D341Med (cell line): ENCODE measurements around the gene DTHD1.

ENCODE experiments used
- DNase-seq: peaks from one replicate; pipeline ENCODE4 v3.0.0; 2012; ENCODE audit warnings: low spot score

DTHD1 gene

DNA sequence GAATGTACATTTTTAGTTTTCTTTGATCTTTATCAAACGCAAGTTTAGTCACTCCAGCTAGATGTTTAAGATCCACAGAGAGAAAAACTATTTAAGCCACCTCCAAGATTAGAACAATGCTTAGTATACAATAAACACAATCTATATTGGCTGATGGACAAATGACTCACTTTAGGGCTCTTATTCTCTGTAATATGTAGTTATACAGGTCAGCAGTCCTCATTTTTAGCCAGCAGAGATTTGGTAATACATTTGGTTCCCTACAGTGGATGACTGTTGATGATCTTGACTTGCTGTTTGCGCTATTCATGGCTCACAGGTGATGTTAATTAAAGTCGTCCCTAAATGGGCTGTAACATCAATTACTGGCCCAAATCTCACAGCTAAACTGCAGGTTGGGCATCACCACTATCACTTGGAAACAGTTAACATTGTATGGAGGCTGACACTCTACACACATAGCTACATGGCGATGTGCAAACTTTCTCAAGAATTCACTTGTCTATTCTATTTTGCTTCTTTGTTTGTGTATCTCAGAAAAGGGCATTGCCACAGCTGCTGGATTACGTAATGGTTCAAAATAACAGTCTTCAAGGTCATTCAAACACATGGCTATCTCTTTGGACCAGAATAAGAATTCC lies 11.8 kb upstream of the DTHD1 start:
- no peak for DNase-seq

DNA sequence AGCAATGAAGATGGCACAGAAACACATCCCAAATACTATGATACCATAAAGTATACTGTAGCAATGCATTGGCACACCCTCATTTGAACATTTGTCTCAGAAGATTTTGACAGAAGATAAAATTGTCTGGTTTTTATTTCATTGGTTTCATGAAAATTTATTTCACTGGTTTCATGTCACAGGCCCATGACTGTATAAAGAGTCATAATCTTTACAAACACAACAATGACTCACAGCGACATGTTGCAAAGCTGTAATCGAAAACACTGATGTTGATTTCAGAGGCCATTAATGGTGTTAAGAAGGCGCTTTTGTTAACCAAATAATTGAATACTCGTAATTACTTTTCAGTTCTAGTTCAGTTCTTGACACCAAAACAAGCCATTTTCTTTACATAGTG lies 8.1 kb upstream of the DTHD1 start:
- no peak for DNase-seq

DNA sequence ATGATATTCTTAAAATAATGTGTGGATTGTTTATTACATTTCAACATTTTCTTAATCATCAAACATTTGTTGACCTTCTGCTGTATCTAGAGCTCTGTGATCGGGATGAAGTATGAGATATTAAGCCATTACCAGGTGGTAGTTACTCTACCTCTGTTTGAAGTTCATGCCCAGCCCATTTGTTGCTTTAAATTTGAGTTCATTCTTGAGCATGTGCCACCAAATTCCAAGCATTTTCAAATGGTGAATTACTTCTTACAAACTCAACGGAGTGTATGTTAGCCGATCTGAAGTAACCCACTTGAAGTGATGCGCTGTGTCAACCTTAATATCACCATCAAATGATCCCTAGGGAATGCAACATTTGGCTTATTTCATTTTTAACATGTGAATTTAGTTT lies 7.3 kb upstream of the DTHD1 start:
- DNase-seq, result no peak

DNA sequence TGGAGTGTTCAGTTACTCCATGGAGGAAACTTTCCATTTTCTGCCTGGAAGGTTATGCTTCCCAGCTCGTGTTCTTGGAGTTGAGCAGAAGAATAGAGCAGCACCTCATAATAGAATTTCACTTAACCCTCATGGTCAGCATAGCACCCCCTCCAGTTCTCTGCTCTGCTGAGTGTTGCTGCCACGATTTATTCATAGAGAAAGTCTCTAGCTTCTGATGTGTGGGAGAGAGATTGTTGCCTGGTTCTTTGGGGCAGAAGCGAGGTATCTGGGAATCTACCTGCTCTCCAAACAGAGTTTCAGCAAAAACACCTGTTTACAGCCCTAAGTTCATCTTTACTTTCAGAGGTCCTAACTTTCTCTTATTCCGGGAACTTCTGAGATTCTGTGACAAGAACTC lies 3.9 kb upstream of the DTHD1 start:
- no peak for DNase-seq

DNA sequence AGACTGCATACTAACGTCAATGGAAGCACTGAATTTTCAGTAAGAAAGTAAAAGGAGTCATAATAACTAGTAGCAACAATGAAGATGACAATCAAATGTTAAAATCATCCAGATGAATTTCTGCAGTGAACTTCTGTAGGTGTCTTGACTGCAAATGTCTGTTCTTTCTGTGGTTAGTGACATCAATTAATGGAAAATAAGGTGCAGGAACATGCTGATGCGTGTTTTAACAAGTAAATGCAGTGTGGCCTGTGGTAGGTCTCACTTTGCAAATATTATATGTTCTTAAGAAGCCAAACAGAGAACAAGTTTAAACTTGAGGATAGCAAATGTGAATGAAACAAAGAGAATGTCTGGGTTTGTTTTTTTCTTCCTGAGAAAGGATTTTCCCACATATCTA lies 2.6 kb upstream of the DTHD1 start:
- no peak for DNase-seq

DNA sequence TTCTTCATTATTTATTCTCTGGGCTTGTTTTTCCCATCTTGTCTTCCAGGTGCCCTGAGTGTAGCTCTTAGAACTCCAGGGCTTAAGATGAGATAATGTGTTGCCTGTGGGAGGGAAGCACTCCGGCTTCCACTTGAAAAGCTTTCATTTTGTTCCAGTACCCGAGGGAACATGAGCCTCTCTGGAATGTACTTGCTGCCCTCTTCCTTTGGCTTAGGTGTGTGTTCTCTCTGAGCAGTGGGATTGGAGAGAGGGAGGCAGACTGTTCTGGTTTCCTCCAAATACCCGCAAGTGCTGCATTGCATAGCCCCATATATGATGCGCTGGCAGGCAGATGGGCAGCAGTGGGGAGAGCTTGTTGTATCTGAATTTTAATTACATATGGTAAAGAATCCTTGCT lies 861 bp upstream of the DTHD1 start:
- no peak for DNase-seq

DNA sequence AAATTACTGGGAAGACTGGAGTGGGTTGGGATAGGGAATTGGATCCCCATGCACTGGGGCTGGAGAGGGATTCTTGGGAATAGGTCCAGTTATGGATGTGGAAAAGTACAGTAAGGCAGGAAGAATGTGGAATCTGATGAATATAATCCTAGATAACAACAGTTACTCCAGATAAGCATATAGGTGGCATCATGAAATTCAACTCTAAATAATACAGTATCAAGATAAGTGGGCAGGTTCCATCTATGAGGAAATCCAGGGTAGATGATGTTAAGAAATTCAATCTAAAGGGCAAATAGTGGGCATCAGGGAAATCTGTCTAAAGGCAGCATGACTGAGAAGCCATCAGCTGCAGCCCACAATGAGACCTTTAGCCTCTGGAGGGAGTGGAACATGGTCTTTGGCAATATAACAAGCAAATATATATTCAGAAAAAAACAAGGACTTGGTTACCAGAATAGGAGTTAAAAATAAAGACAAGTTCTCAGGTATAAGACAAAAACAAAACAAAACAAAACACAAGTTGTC lies 1.2 kb downstream of the DTHD1 start:
- no peak for DNase-seq

DNA sequence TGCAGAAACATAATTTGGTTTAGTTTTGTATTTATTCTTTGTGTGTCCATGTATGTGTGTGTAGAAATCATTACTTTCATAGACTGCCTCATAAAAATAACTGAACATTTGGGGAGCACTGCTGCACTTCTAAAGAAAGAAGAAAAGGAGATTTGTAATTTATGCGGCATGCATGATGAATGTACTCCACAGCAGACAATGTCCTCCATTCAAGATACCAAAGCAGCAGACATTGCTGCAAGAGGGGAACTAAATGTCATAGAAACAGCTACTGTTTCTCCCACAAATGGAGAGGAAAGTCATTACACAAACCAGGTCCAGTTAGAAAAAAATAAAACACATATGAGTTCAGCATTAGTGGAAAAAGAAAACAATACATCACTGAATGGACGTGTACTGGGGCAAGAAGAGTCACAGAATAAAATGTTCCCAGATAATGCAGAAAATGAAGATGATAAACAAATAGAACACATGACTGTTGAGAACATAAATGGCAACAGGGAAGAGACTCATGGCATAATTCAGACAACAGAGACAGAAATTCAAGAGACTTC lies 2.6 kb downstream of the DTHD1 start:
- no peak for DNase-seq

DNA sequence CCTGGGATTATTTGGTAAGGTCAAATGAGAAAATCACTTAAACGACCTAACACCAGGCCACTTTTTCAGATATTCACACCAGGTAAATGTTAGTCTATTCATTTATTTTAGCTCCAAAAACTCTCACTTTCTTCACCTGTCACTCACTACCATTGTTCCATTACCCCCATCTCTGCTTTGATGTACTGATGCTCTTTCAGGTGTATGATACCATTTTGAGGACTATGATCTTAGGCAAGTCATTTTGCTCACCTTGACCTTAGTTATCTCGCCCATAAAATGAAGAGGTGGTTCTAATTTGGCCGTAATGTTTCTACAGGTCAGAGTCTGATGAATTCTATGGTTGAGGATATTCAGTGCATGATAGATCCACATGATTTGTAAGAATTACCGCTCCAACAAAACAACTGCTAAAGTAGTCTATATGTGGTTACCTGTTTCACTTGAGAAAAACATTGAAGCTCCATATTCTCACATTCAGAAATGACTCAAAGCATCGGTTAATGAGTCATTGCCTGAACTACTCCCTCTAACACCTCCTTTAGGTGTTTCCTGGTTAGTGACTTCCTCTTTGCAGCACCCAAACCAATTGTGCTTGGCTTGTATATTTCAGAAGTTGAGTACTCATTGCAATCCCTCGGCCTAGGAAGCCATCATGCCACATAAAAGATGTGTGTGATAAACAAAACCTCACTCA lies 4.5 kb downstream of the DTHD1 start:
- no peak for DNase-seq

DNA sequence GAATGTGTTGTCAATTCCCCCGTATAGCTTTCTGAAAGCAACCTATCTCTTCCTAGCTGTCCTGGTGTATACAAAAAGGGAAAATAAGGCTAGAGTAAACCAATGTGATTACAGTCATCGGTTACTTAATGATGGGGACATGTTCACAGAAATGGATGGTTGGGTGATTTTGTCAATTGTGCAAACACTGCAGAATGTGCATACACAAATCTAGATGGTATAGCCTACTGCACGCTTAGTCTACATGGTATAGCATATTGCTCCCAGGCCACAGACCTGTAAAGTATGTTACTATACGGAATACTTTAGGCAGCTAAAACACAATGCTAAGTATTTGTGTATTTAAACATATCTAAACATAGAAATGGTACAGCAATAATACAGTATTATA lies 5.1 kb downstream of the DTHD1 start:
- DNase-seq, result no peak

DNA sequence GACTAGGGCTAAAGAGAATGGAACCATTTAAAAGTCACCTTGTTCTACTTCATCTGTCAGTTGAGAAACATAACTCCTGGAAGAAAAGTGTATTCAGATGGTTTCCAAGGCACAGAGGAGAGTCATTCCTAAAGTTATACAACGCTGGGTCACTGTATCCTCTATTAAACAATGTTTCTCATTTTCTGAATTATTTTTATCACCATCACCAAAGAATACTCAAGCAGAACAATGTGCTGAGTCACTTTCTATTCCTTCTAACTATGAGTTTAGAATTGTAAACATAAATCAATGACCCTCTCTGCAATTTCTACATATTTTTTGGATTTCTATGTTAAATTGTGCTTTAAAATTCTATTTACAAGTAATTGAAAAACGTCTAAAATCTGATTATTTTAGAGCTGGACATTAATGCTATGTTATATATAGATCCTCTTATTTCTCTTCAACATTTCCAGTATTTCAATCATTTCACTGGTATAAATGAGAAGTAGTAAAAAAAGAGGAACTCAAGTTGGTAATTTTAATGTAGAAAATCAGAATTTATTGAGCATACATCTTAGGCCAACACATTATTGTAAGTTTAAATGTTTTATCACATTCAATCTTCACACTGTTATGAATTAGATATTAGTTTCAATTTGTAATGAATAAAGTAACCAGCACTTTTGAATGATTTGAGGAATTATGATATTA lies 7.5 kb downstream of the DTHD1 start:
- DNase-seq, result no peak

DNA sequence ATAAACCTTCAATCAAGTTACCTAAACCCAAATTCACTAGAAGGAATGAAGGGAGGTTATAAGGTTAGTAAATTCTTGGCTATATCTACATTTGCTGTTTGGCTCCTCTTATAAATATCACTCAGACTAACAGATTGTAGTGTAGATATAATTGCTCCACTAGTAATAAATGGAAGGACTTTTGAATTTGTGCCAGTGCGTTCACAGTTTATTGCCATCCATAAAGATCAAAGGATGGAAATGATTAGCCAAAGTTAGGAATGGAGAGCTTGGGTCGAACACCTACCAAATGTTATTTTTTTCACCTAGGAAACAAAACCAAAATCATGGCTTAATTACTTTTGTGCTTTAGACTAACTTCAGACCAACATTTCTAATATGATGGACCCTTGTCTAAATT lies 9.2 kb downstream of the DTHD1 start:
- DNase-seq, result no peak

DNA sequence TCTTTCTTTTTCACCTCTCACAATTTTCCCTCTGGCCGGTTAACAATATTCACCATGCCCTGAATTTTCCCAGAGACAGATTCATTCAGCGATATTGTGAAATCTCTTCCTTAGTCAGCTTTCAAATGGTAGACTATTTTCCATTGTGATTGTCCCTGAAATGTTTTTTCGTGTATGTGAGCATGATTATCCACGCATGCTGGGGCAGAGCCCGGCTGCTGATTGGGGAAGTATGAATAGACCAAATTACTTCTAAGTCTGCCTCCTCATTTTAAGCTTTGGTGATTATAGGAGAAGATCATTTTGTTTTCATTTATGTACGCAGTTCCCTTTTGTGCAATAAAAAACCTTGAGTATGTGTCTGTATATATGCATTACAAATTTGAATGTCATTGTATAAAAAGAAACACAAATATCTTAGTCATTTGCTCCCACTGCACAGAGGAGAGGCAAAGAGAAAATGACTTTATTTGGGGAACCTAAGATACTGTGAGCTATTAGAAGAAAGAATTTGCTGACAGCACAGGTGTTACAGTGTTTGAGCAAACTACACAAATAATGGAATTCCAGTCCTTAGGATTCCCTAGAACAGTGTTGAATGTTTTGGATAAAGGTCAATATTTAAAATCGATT lies 11.3 kb downstream of the DTHD1 start:
- DNase-seq, result no peak

DNA sequence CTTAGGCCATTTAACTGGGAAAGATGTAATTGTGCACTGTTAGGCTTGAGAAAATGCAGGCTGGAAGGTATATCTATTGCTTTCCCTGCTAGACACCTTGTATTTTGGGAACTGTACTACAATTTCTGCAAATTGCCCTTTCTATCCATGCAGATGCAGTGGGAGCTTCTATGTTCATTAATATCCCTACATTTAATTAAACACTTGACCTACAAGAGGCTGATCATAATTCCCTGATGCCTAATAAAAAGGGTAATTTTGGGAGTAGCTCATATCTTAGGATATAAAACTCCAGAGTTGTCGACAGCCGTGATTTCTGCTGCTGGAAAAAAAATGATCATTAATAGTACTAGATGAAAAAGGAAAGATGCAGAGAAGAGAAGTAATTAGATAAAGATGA lies 19.7 kb downstream of the DTHD1 start:
- no peak for DNase-seq

DNA sequence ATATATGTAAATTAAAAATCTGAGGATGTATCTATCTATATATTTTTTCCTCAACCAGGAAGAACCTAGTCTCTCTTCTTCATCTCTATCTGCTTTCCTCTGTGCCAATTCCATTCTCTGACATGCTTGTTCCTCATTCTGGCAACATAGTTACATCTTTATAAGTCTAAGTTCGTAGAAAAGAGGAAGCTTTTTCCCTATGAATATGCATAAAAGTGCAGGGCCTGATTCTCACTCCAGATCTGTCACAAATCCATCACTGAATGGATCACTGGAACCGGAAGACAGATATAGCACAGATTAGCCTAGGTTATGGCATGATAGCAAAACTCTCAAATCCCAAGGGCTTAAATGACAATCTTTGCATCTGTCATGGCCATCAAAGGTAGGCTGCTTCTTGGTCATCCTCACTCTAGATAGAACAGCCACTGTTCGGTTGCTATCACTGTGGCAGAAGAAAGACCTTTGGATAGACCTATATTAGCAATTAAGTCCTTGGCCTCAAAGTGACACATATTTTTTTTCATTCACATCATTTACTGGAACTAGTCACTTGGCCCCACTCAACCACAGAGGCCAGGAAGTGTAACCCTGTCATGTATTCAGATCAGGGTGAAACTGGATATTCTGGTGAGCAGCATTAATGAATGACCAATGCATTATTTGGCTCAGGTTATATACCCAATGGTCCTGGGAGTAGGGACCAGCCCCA lies 22.2 kb downstream of the DTHD1 start:
- no peak for DNase-seq

DNA sequence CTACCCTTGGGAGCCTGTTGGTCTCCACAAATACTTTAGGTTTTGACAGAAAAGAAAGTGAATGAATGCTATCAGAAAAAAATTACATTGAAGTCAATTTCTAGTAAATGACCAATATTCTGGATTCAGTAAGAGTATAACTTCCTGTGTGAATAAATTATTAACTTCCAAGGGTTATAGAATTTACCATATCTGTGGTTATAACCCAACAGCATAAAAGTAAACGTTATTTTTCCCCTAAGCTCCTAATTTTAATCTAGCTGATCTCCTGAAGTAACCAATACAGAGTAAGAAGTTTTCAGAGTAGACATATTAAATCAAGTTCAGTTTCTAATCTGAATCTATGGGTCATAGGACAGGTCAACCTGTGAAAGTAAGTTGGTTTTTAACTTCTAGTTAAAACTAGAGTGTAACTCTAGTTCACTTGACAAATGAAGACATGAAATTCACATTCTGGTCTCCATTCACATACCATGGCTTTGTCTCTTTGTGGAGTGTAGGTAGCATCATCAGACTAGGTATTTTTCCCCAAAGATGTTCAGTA lies 22.8 kb downstream of the DTHD1 start:
- DNase-seq, result no peak

DNA sequence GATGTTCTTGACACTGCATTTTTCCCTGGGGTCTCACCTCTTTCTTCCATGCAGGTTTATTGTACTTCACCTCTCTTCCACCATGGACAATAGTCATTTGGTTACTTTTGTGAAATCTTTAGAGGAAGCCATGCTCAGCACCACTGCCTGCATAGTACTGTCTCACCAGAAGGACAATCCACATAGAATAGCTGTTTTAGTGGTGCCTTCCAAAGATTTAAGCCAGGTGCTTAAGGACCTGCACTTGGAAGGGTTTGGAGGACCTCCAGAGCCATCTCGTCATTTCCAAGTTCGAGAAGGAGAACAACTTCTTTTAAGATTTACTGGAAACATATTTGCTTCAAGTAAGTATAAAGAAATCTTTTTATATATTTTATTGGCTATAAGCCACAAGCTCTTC lies 26.7 kb downstream of the DTHD1 start:
- DNase-seq, result no peak

DNA sequence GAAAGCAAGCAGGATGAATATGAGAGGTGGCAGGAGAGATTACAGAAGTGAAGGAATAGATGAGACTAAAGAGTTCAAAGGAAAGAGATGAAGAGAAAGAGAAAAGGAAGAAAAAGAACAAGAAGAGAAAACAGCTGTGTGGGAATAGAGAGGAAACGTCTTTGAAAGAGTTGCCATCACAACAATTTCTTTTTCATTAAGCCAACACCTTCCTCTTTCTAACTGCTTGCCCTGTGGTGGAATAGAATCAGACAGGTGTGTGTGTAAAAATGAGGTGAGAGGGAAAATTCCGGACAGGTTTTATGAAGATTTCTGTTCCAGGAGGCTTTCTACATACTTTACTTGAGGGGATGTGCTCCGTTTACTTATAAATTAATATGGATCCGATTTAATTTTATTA lies 28.8 kb downstream of the DTHD1 start:
- DNase-seq, result no peak

DNA sequence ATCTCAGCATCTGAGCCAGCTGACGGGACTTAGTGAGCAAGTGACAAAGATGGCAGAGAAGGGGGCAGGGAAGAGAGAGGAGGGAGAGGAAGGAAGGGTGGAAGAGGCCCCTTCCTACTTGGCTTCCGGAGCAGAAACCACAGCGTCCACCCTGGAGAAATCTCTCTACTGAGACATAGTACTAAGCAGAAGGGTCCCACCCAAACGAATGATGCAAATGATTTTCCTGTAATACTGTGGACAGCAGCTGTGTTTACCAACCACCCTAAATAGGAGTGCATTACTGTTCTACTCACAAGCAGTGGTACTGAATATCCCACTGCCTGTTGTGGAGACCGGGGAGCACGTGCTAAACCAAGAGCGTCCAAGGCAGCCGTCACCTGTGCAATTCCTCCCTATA lies 29.4 kb downstream of the DTHD1 start:
- DNase-seq, result no peak

DNA sequence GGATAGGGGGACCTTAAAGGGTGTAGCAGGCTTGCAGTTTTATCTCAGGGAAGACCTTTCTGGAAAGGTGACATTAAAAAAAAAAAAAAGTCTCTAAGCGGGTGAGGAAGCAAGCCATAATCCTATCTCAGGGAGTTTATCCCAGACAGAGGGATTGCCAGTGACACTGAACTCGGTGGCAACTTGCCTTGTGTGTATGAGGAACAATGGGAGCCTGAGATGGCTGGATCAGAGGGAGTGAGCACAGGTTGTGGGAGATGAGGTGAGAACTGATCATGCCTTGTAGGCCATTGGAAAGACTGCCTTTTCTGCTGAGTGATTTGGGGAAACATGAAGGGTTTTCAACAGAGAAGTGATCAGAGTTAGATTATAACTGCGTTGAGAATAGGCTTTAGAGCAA lies 31.1 kb downstream of the DTHD1 start:
- peak; percentile 21 for DNase-seq

DNA sequence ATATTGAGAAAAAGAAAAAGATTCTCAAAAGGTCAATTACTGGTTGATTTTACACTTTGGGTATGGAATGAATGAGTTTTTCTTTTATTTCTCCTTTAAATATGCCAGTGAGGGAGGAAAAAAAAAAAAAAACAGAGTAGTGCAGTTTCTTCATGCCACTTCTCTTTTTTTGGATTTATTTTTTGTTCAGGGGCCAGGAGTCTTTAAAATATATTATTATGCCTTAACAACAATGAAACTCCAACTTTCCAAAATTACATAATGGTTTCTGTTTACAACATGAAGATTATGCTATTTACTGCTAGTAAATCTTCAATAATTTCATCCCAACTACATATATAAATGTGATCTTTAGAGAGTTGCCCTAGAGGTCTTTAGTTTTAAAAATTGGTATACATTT lies 31.9 kb downstream of the DTHD1 start:
- DNase-seq, result no peak

DNA sequence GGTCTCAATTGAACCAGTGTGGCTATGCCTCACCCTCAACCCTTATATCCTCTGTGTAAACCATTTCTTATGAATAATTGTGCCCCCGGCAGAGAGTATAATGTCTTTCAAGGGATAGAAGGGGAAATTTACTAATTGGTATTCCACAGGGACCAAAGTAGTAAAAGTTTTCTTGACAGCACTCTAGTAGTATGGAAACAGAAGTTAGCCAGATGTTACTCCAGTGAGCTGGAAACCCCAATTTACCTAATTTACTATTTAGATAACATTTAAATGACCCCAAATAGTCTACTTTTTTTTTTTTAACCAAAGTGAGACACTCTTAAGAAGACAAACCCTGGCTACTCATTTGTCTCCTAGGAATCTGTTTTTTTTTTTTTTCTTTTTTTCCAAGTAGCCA lies 32.3 kb downstream of the DTHD1 start:
- DNase-seq, result no peak
